ENCODE measurements around the gene APLP2.

The APLP2 gene

DNA sequence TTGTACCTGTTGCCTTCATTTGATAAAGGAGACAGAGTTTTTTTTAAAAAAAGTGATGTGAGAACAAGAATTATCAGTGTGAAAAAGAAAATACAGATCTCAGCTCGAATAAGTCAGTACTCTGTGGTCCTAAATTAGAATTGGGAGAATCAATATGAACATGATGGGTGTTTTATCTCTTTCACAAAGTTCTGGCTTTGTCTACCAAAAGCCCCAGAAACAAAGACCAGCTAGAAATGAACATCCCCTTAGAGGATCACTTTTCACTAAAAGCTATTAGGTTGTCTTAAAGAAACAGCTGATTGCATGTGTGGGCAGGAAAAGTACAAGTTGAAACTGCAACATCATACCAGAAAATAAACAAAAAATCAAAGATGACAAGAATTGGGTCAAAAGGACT, 81.5 kb downstream of the APLP2 start:
- DNase-seq (ENCODE audit: low spot score): peak; percentile 50
- in situ Hi-C loops (cut with MboI; ENCODE audit: low pct_unique_long_range_greater_than_20kb, low sequenced_read_pairs, unreplicated experiment): no loop called here
- TF ChIP-seq, protein P1, sequence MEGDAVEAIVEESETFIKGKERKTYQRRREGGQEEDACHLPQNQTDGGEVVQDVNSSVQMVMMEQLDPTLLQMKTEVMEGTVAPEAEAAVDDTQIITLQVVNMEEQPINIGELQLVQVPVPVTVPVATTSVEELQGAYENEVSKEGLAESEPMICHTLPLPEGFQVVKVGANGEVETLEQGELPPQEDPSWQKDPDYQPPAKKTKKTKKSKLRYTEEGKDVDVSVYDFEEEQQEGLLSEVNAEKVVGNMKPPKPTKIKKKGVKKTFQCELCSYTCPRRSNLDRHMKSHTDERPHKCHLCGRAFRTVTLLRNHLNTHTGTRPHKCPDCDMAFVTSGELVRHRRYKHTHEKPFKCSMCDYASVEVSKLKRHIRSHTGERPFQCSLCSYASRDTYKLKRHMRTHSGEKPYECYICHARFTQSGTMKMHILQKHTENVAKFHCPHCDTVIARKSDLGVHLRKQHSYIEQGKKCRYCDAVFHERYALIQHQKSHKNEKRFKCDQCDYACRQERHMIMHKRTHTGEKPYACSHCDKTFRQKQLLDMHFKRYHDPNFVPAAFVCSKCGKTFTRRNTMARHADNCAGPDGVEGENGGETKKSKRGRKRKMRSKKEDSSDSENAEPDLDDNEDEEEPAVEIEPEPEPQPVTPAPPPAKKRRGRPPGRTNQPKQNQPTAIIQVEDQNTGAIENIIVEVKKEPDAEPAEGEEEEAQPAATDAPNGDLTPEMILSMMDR (IDR thresholded peaks at IDR 0.05; ENCODE audit: extremely low read depth, insufficient read depth, missing control alignments): no peak

DNA sequence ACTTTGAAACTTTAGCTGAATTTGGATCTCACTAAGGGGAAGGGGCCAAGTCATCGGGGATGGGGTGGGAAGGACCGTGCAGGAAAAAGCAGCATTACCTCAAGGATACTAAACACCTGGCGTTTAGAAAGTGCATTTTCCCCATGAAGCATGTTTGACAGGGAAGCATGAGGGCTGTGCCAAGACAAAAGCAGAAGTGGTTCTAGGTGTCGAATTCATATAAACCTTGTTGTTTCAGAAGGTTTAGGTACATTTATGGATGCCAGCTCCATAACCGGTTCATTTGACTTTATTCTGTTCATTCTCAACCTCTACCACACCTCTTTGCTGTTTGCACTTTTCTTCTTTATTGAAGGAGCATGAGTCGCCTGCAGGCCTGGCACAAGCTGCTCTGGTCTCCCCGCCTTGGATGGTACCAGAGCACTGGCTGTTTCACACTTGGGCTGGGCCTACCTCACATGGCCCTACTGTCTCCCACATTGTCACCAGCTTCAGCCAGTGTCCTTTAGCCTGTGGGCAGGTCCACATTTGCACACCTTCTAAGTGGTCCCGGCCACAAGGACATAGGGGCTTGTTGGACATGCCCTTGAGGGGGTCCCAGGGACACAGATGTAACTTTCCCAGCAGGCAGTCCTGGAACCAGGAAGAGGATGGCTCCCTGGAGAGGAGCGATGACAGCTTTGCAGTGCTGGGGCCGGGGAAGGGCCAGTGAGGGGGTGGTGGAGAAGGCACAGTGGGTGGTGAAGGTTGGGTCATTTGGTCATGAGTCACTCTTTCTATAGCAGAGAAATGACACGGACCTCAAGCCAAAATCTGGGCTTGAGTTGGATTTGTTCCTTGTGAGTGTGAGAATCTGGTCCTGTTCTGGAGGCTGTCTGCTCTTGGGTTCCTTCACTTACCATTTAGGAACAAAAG, 86.7 kb downstream of the APLP2 start:
- TF ChIP-seq, protein P1 (IDR thresholded peaks at IDR 0.05; ENCODE audit: extremely low read depth, insufficient read depth, missing control alignments): no peak
- DNase-seq (ENCODE audit: low spot score): no peak
- in situ Hi-C loops (cut with MboI; ENCODE audit: low pct_unique_long_range_greater_than_20kb, low sequenced_read_pairs, unreplicated experiment): no loop called here

DNA sequence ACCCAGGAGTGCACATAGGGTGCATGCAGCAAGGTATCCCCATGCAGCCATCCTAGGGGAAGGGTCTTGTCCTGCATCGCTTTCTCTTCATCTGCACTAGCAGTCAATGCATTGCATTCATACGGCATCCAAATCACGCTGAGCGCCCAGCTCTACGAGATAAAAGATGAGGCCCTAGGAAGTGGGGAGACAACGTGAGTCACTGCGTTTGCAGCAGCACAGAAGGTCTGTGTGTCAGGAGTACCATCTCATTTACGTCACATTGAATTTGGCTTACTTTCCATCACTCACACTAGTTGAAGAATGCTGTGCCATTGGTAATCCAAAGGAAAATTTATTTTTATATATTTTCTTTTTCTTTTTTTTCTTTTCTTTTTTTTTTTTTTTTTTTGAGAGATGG, 87.4 kb downstream of the APLP2 start:
- TF ChIP-seq, protein P1 (IDR thresholded peaks at IDR 0.05; ENCODE audit: extremely low read depth, insufficient read depth, missing control alignments): no peak
- in situ Hi-C loops (cut with MboI; ENCODE audit: low pct_unique_long_range_greater_than_20kb, low sequenced_read_pairs, unreplicated experiment): no loop called here
- no peak for DNase-seq (ENCODE audit: low spot score)

DNA sequence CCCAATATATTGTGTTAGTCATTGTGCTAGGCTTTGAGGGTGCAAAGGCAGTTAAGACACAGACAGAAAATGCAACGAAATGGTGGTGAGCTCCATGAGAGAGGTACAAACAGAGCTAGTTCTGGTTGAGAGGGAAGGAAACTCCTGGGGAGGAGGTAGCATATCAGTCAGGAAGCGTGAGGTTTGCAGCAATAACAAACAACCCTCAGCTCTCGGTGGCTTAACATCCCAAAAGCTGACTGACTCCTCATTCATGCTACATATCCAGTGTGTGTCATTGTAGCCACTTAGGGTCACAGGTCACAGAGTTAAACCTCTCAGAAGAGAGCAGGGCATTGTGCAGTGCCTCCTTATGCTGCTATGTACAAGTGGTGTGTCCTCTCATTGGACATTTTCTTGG, 88.1 kb downstream of the APLP2 start:
- TF ChIP-seq, protein P1 (IDR thresholded peaks at IDR 0.05; ENCODE audit: extremely low read depth, insufficient read depth, missing control alignments): no peak
- DNase-seq (ENCODE audit: low spot score): no peak
- in situ Hi-C loops (cut with MboI; ENCODE audit: low pct_unique_long_range_greater_than_20kb, low sequenced_read_pairs, unreplicated experiment): no loop called here

DNA sequence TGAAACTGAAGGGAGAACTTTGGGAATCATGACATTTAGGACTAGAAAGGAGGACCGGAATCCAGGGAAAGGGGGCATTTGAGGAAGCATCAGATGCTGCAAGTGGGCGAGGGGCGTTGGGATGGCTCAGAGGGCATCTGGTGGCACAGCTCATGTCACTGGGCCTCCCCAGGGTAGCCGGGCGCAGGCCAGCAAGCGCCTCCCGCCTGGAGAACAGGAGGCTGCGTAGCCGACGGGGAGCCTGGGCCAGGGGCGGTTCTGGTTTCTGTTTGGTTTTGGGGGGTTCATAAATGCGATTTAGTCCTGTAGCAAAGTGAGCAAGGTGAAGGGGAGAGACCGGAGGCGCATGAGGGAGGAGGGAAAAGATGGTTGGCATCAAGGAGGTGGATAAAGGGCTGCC, 89.4 kb downstream of the APLP2 start:
- DNase-seq (ENCODE audit: low spot score): no peak
- in situ Hi-C loops (cut with MboI; ENCODE audit: low pct_unique_long_range_greater_than_20kb, low sequenced_read_pairs, unreplicated experiment): no loop called here
- TF ChIP-seq, protein P1 (IDR thresholded peaks at IDR 0.05; ENCODE audit: extremely low read depth, insufficient read depth, missing control alignments): no peak

DNA sequence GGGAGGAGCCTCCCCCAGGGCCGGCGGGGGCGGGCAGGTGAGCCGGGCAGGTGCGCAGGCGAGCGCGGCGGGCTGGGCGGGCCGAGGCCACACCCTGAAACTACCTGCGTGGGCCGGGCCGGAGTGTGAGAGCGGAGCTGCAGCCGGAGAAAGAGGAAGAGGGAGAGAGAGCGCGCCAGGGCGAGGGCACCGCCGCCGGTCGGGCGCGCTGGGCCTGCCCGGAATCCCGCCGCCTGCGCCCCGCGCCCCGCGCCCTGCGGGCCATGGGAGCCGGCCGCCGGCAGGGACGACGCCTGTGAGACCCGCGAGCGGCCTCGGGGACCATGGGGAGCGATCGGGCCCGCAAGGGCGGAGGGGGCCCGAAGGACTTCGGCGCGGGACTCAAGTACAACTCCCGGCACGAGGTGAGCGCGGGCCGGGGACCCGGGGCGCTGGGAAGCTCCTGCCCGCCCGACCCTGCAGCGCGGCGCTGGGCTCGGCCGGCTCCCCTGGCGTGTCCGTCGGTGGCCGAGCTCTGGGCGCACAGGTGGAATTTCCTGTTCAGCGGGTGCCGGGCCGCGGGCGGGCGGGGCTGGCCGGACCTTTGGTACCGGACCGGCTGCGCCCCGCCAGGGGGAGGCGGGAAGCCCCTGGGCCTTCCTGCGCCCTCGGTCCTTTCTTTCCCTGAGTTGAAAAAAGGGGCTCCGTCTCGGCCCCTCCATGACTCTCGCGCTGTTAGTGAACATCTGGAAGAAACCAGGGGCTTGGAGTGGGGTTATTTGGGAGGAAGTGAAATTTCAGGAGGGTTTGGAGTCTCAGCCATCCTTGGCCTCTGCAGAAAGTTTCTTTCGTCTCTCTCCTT, 90.2 kb downstream of the APLP2 start, which contains the start of gene ST14:
TSS of gene ST14 (plus strand) at position 126 of the 841 bp plus-strand sequence. CDS start at position 324, 198 bp downstream.
- TF ChIP-seq, protein P1 (IDR thresholded peaks at IDR 0.05; ENCODE audit: extremely low read depth, insufficient read depth, missing control alignments): no peak
- in situ Hi-C loops (cut with MboI; ENCODE audit: low pct_unique_long_range_greater_than_20kb, low sequenced_read_pairs, unreplicated experiment): no loop called here
- peak; percentile 54 for DNase-seq (ENCODE audit: low spot score)

Data from GM13977 (cell line).